Astrocyte of the cerebellum (primary cell): ENCODE measurements around the gene GREB1L.

Source experiments
- DNase-seq: peaks from one replicate; pipeline ENCODE4 v3.0.0-alpha.2; 2011; ENCODE audit warnings: low read depth
- H3K4me3 ChIP-seq: 2 replicates; pipeline ENCODE4 v1.5.1; 2011; ENCODE audit warnings: mild to moderate bottlenecking, low read depth, low read length, moderate library complexity
- in situ Hi-C: cut with HindIII; loops from 2 replicates; pipeline ENCODE4 v1.10.0; 2017; ENCODE audit warnings: low sequenced_read_pairs
- TF ChIP-seq, protein P1 (sequence below): IDR thresholded peaks from 2 replicates; pipeline ENCODE4 v1.5.1; 2012; ENCODE audit warnings: low read length, low read depth, moderate library complexity, mild to moderate bottlenecking; ENCODE audit errors: missing control alignments

GREB1L gene

GRCh38 chr18:21513292-21513691 lies 271.3 kb downstream of the GREB1L start:
- in situ Hi-C loops, result no loop called here
- TF ChIP-seq, protein P1, sequence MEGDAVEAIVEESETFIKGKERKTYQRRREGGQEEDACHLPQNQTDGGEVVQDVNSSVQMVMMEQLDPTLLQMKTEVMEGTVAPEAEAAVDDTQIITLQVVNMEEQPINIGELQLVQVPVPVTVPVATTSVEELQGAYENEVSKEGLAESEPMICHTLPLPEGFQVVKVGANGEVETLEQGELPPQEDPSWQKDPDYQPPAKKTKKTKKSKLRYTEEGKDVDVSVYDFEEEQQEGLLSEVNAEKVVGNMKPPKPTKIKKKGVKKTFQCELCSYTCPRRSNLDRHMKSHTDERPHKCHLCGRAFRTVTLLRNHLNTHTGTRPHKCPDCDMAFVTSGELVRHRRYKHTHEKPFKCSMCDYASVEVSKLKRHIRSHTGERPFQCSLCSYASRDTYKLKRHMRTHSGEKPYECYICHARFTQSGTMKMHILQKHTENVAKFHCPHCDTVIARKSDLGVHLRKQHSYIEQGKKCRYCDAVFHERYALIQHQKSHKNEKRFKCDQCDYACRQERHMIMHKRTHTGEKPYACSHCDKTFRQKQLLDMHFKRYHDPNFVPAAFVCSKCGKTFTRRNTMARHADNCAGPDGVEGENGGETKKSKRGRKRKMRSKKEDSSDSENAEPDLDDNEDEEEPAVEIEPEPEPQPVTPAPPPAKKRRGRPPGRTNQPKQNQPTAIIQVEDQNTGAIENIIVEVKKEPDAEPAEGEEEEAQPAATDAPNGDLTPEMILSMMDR, result no peak
- no peak overlapping the region for H3K4me3 ChIP-seq
- no peak for DNase-seq

GRCh38 chr18:21513741-21514140 lies 271.7 kb downstream of the GREB1L start:
- in situ Hi-C loops, result no loop called here
- no peak overlapping the region for H3K4me3 ChIP-seq
- TF ChIP-seq, protein P1, result no peak
- DNase-seq, result no peak

GRCh38 chr18:21522530-21522929 lies 280.5 kb downstream of the GREB1L start:
- in situ Hi-C loops, result loop anchor here (5.0 kb wide), 1 partner anchor 35 kb away; no protein-coding TSS in a partner anchor
- DNase-seq, result no peak
- H3K4me3 ChIP-seq, result no peak overlapping the region
- TF ChIP-seq, protein P1, result no peak

DNA sequence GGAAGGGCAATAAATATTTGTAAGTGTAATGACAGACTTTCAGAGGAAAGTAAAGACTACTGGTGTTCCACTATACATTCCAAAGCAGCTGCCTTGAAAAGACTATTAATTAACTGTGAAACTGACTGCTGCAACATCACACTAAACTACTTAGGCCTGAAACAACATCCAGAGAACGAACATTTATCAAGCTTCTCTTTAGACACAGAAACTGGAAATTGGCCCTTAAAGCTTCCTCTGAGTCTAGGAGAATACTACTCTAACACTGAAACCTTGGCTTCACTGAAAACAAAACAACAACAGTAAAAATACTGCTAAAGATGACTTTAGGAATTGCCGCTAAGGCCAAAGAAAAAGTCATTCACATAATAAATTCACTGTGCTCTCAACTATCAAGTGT lies 283.9 kb downstream of the GREB1L start:
- H3K4me3 ChIP-seq, result no peak overlapping the region
- TF ChIP-seq, protein P1, result no peak
- DNase-seq, result no peak
- in situ Hi-C loops, result no loop called here

DNA sequence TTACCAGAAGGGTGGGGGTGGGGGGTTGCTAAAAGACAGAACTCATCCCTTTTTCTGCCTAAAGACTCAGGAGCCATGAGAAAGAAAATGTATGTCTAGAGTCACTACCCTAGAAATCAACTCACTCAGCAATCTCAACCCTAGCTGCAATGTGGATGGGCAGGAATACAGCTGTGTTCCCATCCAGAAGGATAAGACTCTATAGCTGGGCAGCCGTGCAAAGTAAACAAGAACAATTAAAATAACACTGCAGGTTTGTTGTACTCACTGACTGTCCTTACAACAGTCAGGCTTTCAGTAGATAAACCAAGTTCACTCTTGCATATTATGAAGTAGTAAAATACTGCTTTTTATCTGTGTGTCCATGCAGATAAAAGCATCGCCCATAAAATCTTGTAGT lies 284.4 kb downstream of the GREB1L start:
- in situ Hi-C loops, result no loop called here
- no peak overlapping the region for H3K4me3 ChIP-seq
- TF ChIP-seq, protein P1, result no peak
- no peak for DNase-seq

DNA sequence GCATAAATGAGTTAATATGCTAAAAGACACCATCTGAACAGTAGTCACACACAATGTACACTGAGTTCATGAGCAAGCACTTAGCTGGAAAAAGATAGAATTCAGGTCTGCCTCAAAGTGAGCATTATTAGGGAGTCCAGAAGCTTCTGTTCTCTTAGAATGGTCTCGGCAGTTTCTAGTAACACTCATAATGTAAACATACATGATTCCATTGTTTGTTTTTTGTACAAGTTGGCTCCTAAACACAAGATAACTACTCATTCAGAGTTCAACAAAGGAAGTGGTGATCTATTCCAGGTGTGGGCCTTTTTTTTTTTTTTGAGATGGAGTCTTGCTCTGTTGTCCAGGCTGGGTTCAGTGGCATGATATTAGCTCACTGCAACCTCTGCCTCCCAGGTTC lies 292.3 kb downstream of the GREB1L start:
- no peak overlapping the region for H3K4me3 ChIP-seq
- in situ Hi-C loops, result no loop called here
- TF ChIP-seq, protein P1, result no peak
- DNase-seq, result no peak

DNA sequence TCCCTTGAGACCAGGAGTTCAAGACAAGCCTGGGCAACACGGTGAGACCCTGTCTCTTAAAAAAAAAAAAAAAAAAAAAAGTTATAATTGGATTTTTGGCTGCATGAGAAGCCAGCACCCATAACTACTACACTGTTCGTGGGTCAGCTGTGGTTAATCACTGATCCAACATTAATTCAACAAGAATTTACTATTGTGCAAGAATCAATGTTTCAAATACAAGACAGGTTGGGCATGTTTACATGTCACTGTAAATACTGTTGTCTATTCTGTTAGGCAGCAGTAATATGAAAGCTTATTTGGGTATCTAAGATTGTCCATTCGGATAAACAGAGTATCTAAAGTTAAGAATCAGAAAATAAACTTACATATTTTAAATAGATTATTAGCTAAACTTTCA lies 296.2 kb downstream of the GREB1L start:
- no peak for DNase-seq
- in situ Hi-C loops, result no loop called here

More for the DNA sequence above, 296.2 kb downstream of the GREB1L start:
- H3K4me3 ChIP-seq, result no peak overlapping the region
- TF ChIP-seq, protein P1, result no peak
